ENCODE data around the gene NKD2.

Gene NKD2

GRCh38 chr5:1065891-1066650, 57.5 kb downstream of the NKD2 start:
- no peak overlapping the region for H2AK5ac ChIP-seq (ENCODE audit: low read length)
- no peak overlapping the region for H2AFZ ChIP-seq (ENCODE audit: insufficient read depth, low read length, poor library complexity)
- H3K23ac ChIP-seq (ENCODE audit: low read length), result no peak overlapping the region
- no peaks in the 10 kb centered on the region for H3K79me2 ChIP-seq (ENCODE audit: control insufficient read depth, insufficient read depth, low read length, poor library complexity)
- H3K27me3 ChIP-seq (ENCODE audit: insufficient read depth, low read length), result no peaks in the 10 kb centered on the region
- H2BK5ac ChIP-seq (ENCODE audit: low read depth, low read length, poor library complexity), result no peak overlapping the region
- no peak overlapping the region for H2BK120ac ChIP-seq (ENCODE audit: insufficient read depth, low read length, poor library complexity)
- H3K36me3 ChIP-seq (ENCODE audit: control insufficient read depth in 1 of 2, insufficient read depth in 2 of 2, low read length in 2 of 2), result peaks cover 7 to 9% of the 10 kb centered on the region in 2 experiments
- H4K91ac ChIP-seq (ENCODE audit: low read depth, low read length), result no peak overlapping the region
- no peak overlapping the region for H4K12ac ChIP-seq (ENCODE audit: low read depth, low read length)
- no peak overlapping the region for H3K4me2 ChIP-seq (ENCODE audit: low read length)
- no peak overlapping the region for H4K8ac ChIP-seq (ENCODE audit: low read depth, low read length)
- H3K4ac ChIP-seq (ENCODE audit: low read depth, low read length), result no peak overlapping the region
- DNase-seq, result no peak
- H3K9me3 ChIP-seq (ENCODE audit: insufficient read depth, low read depth, low read length), result peaks cover 2% of the 10 kb centered on the region
- H3K18ac ChIP-seq (ENCODE audit: low read length), result no peak overlapping the region
- no peak overlapping the region for H3K9ac ChIP-seq (ENCODE audit: low read length)
- H3K4me1 ChIP-seq (ENCODE audit: control insufficient read depth in 1 of 2, insufficient read depth in 2 of 2, low read length in 2 of 2), result no peaks in the 10 kb centered on the region
- no peak overlapping the region for H3K4me3 ChIP-seq (ENCODE audit: low read depth, low read length)
- H2BK12ac ChIP-seq (ENCODE audit: low read length), result no peak overlapping the region
- no CpG with 5 or more reads among the region's 16 CpGs for WGBS (ENCODE audit: extremely low coverage, insufficient coverage, insufficient read length)
- H3K79me1 ChIP-seq (ENCODE audit: low read length), result no peaks in the 10 kb centered on the region
- H3K27ac ChIP-seq (ENCODE audit: low read depth, low read length), result no peak overlapping the region
- H3K14ac ChIP-seq (ENCODE audit: low read length), result no peak overlapping the region

- no CpG with 5 or more reads among the region's 12 CpGs for WGBS (ENCODE audit: extremely low coverage, insufficient coverage, insufficient read length)
Measured at GRCh38 chr5:1066676-1067075, 58.1 kb downstream of the NKD2 start.

DNA sequence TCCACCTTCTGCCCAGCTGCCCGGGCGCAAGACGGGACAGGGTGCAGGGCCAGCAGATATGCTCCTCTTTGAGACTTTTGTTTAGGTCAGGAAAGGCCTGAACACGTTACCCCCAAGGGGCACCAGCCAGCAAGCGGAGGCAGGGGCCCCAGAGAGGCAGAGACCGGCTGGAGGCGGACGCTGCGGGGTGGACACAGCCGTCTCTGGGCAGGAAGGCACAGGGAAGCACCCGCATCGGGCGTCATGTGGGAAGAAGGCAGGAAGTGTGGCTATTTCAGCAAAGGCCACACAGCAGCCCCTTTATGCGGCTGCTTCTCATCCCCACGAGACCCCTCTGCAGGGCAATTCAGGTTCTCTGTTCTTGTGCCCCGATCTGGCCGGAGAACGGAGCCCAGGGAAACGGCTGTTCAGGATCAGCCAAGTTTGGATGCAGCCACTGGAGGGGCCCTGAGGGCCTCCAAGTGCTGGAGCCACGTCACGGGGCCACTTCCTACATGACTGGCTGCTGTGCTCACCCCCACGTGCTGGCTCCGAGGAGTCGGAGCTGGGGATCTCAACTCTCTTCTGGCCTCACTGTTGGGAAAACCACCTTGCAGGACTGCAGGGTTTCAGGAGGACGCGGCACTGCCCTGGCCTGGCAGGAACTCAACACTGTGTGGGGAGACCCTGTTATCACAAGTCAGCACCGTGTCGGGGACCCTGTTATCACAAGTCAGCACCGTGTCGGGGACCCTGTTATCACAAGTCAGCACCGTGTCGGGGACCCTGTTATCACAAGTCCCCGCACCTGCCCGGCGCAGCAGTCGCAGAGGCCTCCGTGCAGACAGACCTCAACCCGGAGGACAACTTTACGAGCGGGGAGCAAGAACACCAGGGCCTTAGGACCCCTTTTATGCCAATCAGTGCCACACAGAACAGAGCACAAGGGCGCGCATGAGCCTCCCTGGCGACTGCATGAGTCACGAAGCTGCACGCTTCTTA, 58.8 kb downstream of the NKD2 start:
- Histone ChIP-seq H2AFZ (ENCODE audit: insufficient read depth, low read length, poor library complexity) (no peak overlapping the region), H2BK5ac (ENCODE audit: low read depth, low read length, poor library complexity) (no peak overlapping the region), H2AK5ac (ENCODE audit: low read length) (no peak overlapping the region), H3K27ac (ENCODE audit: low read depth, low read length) (no peak overlapping the region), H4K8ac (ENCODE audit: low read depth, low read length) (no peak overlapping the region), H2BK12ac (ENCODE audit: low read length) (no peak overlapping the region), H3K4ac (ENCODE audit: low read depth, low read length) (no peak overlapping the region), H3K14ac (ENCODE audit: low read length) (no peak overlapping the region), H3K18ac (ENCODE audit: low read length) (no peak overlapping the region), H3K4me3 (ENCODE audit: low read depth, low read length) (no peak overlapping the region), H3K23ac (ENCODE audit: low read length) (no peak overlapping the region), H2BK120ac (ENCODE audit: insufficient read depth, low read length, poor library complexity) (no peak overlapping the region), H3K4me1 (ENCODE audit: control insufficient read depth in 1 of 2, insufficient read depth in 2 of 2, low read length in 2 of 2) (no peaks in the 10 kb centered on the region), H4K91ac (ENCODE audit: low read depth, low read length) (no peak overlapping the region), H4K12ac (ENCODE audit: low read depth, low read length) (no peak overlapping the region), H3K79me2 (ENCODE audit: control insufficient read depth, insufficient read depth, low read length, poor library complexity) (no peaks in the 10 kb centered on the region), H3K27me3 (ENCODE audit: insufficient read depth, low read length) (no peaks in the 10 kb centered on the region), H3K79me1 (ENCODE audit: low read length) (no peaks in the 10 kb centered on the region), H3K9ac (ENCODE audit: low read length) (no peak overlapping the region), H3K9me3 (ENCODE audit: insufficient read depth, low read depth, low read length) (peaks cover 2% of the 10 kb centered on the region), H3K4me2 (ENCODE audit: low read length) (no peak overlapping the region), H3K36me3 (ENCODE audit: control insufficient read depth in 1 of 2, insufficient read depth in 2 of 2, low read length in 2 of 2) (peaks cover 7 to 9% of the 10 kb centered on the region in 2 experiments)
- no peak for DNase-seq
- no CpG with 5 or more reads among the region's 45 CpGs for WGBS (ENCODE audit: extremely low coverage, insufficient coverage, insufficient read length)

More at GRCh38 chr5:1066676-1067075, 58.1 kb downstream of the NKD2 start:
- Histone ChIP-seq H3K79me1 (ENCODE audit: low read length) (no peaks in the 10 kb centered on the region), H3K14ac (ENCODE audit: low read length) (no peak overlapping the region), H4K8ac (ENCODE audit: low read depth, low read length) (no peak overlapping the region), H3K27ac (ENCODE audit: low read depth, low read length) (no peak overlapping the region), H2AK5ac (ENCODE audit: low read length) (no peak overlapping the region), H3K18ac (ENCODE audit: low read length) (no peak overlapping the region), H2BK12ac (ENCODE audit: low read length) (no peak overlapping the region), H3K4me3 (ENCODE audit: low read depth, low read length) (no peak overlapping the region), H2AFZ (ENCODE audit: insufficient read depth, low read length, poor library complexity) (no peak overlapping the region), H4K91ac (ENCODE audit: low read depth, low read length) (no peak overlapping the region), H3K4ac (ENCODE audit: low read depth, low read length) (no peak overlapping the region), H2BK5ac (ENCODE audit: low read depth, low read length, poor library complexity) (no peak overlapping the region), H3K9ac (ENCODE audit: low read length) (no peak overlapping the region), H3K79me2 (ENCODE audit: control insufficient read depth, insufficient read depth, low read length, poor library complexity) (no peaks in the 10 kb centered on the region), H3K9me3 (ENCODE audit: insufficient read depth, low read depth, low read length) (peaks cover 2% of the 10 kb centered on the region), H3K4me2 (ENCODE audit: low read length) (no peak overlapping the region), H3K27me3 (ENCODE audit: insufficient read depth, low read length) (no peaks in the 10 kb centered on the region), H3K23ac (ENCODE audit: low read length) (no peak overlapping the region), H4K12ac (ENCODE audit: low read depth, low read length) (no peak overlapping the region), H3K36me3 (ENCODE audit: control insufficient read depth in 1 of 2, insufficient read depth in 2 of 2, low read length in 2 of 2) (peaks cover 7 to 9% of the 10 kb centered on the region in 2 experiments), H2BK120ac (ENCODE audit: insufficient read depth, low read length, poor library complexity) (no peak overlapping the region), H3K4me1 (ENCODE audit: control insufficient read depth in 1 of 2, insufficient read depth in 2 of 2, low read length in 2 of 2) (no peaks in the 10 kb centered on the region)
- DNase-seq, result no peak

DNA sequence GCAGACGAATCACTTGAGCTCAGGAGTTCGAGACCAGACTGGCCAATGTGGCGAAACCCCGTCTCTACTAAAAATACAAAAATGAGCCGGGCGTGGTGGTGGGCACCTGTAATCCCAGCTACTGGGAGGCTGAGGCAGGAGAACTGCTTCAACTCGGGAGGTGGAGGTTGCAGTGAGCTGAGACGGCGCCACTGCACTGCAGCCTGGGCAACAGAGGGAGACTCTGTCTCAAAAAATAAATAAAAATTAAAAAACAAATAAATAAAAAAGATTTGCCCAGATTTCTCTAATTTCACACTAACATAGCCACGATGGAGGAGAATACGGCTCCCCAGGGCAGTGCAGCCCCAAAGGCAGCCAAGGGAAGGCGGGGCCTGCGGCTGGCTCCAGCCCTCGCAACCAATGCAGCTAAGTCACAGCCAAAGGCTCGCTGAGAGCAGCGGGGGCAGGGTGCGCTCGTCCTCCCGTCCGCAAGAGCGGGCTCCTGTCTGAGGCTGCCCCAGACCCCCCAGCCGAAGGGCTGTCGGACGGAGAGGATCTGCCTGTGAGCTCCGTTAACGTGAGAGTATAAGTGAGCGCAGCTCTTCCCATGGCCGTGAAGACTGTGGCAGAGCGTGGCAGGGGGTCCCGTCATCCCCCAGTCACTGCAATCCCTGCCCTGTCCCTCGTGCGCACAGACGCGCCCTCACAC, 59.7 kb downstream of the NKD2 start:
- Histone ChIP-seq H4K91ac (ENCODE audit: low read depth, low read length) (no peak overlapping the region), H3K4me3 (ENCODE audit: low read depth, low read length) (no peak overlapping the region), H3K4ac (ENCODE audit: low read depth, low read length) (no peak overlapping the region), H3K14ac (ENCODE audit: low read length) (no peak overlapping the region), H2AFZ (ENCODE audit: insufficient read depth, low read length, poor library complexity) (no peak overlapping the region), H3K9ac (ENCODE audit: low read length) (no peak overlapping the region), H4K8ac (ENCODE audit: low read depth, low read length) (no peak overlapping the region), H3K36me3 (ENCODE audit: control insufficient read depth in 1 of 2, insufficient read depth in 2 of 2, low read length in 2 of 2) (peaks cover 1 to 4% of the 10 kb centered on the region in 2 experiments), H3K27me3 (ENCODE audit: insufficient read depth, low read length) (no peaks in the 10 kb centered on the region), H3K23ac (ENCODE audit: low read length) (no peak overlapping the region), H3K18ac (ENCODE audit: low read length) (no peak overlapping the region), H2BK5ac (ENCODE audit: low read depth, low read length, poor library complexity) (no peak overlapping the region), H3K27ac (ENCODE audit: low read depth, low read length) (no peak overlapping the region), H3K4me2 (ENCODE audit: low read length) (no peak overlapping the region), H2AK5ac (ENCODE audit: low read length) (no peak overlapping the region), H3K79me1 (ENCODE audit: low read length) (no peaks in the 10 kb centered on the region), H4K12ac (ENCODE audit: low read depth, low read length) (no peak overlapping the region), H3K9me3 (ENCODE audit: insufficient read depth, low read depth, low read length) (no peaks in the 10 kb centered on the region), H3K4me1 (ENCODE audit: control insufficient read depth in 1 of 2, insufficient read depth in 2 of 2, low read length in 2 of 2) (no peaks in the 10 kb centered on the region), H3K79me2 (ENCODE audit: control insufficient read depth, insufficient read depth, low read length, poor library complexity) (no peaks in the 10 kb centered on the region), H2BK12ac (ENCODE audit: low read length) (no peak overlapping the region), H2BK120ac (ENCODE audit: insufficient read depth, low read length, poor library complexity) (no peak overlapping the region)
- no CpG with 5 or more reads among the region's 34 CpGs for WGBS (ENCODE audit: extremely low coverage, insufficient coverage, insufficient read length)
- DNase-seq, result no peak

Measured in trophoblast cell (in vitro differentiated cells and primary cell).